Neuronal stem cell (in vitro differentiated cells): ENCODE measurements around the gene FAM180A.
A peak's percentile ranks its signal among the peaks of the same experiment; 100 is the strongest.

Experiments
- DNase-seq: peaks from one replicate; pipeline ENCODE4 v3.0.0-alpha.2; 2013; ENCODE audit warnings: low spot score
- H2AFZ ChIP-seq: one replicate; pipeline ENCODE4 v1.6.1; 2013; ENCODE audit warnings: mild to moderate bottlenecking, low read length, inconsistent platforms
- H2AK5ac ChIP-seq: 2 replicates; pipeline ENCODE4 v1.6.1; 2013; ENCODE audit warnings: low read depth, mild to moderate bottlenecking, inconsistent platforms, low read length, moderate library complexity, mixed read lengths
- H2BK120ac ChIP-seq: 2 replicates; pipeline ENCODE4 v1.6.1; 2013; ENCODE audit warnings: low read depth, mild to moderate bottlenecking, inconsistent platforms, low read length, moderate library complexity, mixed read lengths
- H2BK12ac ChIP-seq: one replicate; pipeline ENCODE4 v1.6.1; 2013; ENCODE audit warnings: low read length, inconsistent platforms
- H2BK15ac ChIP-seq: 2 replicates; pipeline ENCODE4 v1.6.1; 2013; ENCODE audit warnings: mild to moderate bottlenecking, low read length, inconsistent platforms, mixed read lengths
- H2BK5ac ChIP-seq: one replicate; pipeline ENCODE4 v1.6.1; 2013; ENCODE audit warnings: inconsistent platforms, mild to moderate bottlenecking, low read length, moderate library complexity
- H3K14ac ChIP-seq: one replicate; pipeline ENCODE4 v1.6.1; 2013; ENCODE audit warnings: low read length, inconsistent platforms
- H3K18ac ChIP-seq: 2 replicates; pipeline ENCODE4 v1.6.1; 2013; ENCODE audit warnings: low read length, inconsistent platforms
- H3K23ac ChIP-seq: 2 replicates; pipeline ENCODE4 v1.6.1; 2013; ENCODE audit warnings: low read depth, mild to moderate bottlenecking, mixed read lengths, low read length, inconsistent platforms; ENCODE audit not compliant: poor library complexity
- H3K27ac ChIP-seq: replicated peaks from 3 replicates; pipeline ENCODE4 v1.5.1; 2013; ENCODE audit warnings: low read length, inconsistent platforms
- H3K27me3 ChIP-seq, 3 experiments: 2 replicates each; pipeline ENCODE4 v1.6.1; 2013; ENCODE audit warnings: low read length in 3 of 3, mild to moderate bottlenecking in 2 of 3, inconsistent platforms in 1 of 3, low read depth in 1 of 3, mixed read lengths in 1 of 3, moderate library complexity in 1 of 3; ENCODE audit not compliant: control insufficient read depth in 3 of 3, insufficient read depth in 3 of 3
- H3K36me3 ChIP-seq, 2 donors: replicated peaks in 1 of 2; 2 replicates each; pipeline ENCODE4 v1.6.1; 2013; ENCODE audit warnings: low read length in 2 of 2; ENCODE audit not compliant: control insufficient read depth in 2 of 2, insufficient read depth in 2 of 2
- H3K4ac ChIP-seq: 2 replicates; pipeline ENCODE4 v1.6.1; 2013; ENCODE audit warnings: inconsistent platforms, mild to moderate bottlenecking, low read length, moderate library complexity
- H3K4me1 ChIP-seq, 2 donors: 1 replicate in 1 of 2; 2 replicates in 1 of 2; pipeline ENCODE4 v1.6.1; 2013; ENCODE audit warnings: low read length in 2 of 2, low read depth in 1 of 2; ENCODE audit not compliant: control insufficient read depth in 2 of 2, insufficient read depth in 1 of 2
- H3K4me2 ChIP-seq: one replicate; pipeline ENCODE4 v1.6.1; 2013; ENCODE audit warnings: mild to moderate bottlenecking, low read length, inconsistent platforms; ENCODE audit not compliant: insufficient read depth, poor library complexity, severe bottlenecking
- H3K4me3 ChIP-seq, 2 donors: 2 replicates each; pipeline ENCODE4 v1.5.1; 2013; ENCODE audit warnings: low read length in 2 of 2, mild to moderate bottlenecking in 2 of 2, inconsistent platforms in 1 of 2, moderate library complexity in 1 of 2
- H3K79me1 ChIP-seq: one replicate; pipeline ENCODE4 v1.6.1; 2013; ENCODE audit warnings: low read depth, mild to moderate bottlenecking, inconsistent platforms, low read length, moderate library complexity
- H3K9ac ChIP-seq: one replicate; pipeline ENCODE4 v1.6.1; 2013; ENCODE audit warnings: mild to moderate bottlenecking, low read depth, low read length, inconsistent platforms; ENCODE audit not compliant: poor library complexity
- H3K9me3 ChIP-seq, 2 donors: replicated peaks in 1 of 2; 2 replicates each; pipeline versions ENCODE3 to v1.6.1; 2013; ENCODE audit warnings: low read length in 2 of 2, mild to moderate bottlenecking in 2 of 2, inconsistent platforms in 1 of 2, low read depth in 1 of 2, mixed read lengths in 1 of 2, moderate library complexity in 1 of 2; ENCODE audit not compliant: control insufficient read depth in 2 of 2, insufficient read depth in 1 of 2
- H4K8ac ChIP-seq: one replicate; pipeline ENCODE4 v1.6.1; 2013; ENCODE audit warnings: low read depth, mild to moderate bottlenecking, inconsistent platforms, low read length, moderate library complexity
- H4K91ac ChIP-seq: one replicate; pipeline ENCODE4 v1.6.1; 2013; ENCODE audit warnings: low read length, low read depth, mild to moderate bottlenecking, inconsistent platforms; ENCODE audit not compliant: poor library complexity
- WGBS, 2 donors: extraction: QIAGEN DNeasy Blood & Tissue Kit; methylation state at CpG; one replicate each; pipeline ENCODE4 v1.1.7; 2013; ENCODE audit warnings: missing lambda C conversion rate in 2 of 2, mixed read lengths in 1 of 2; ENCODE audit not compliant: insufficient read length in 2 of 2, insufficient replicate concordance in 1 of 2; ENCODE audit errors: extremely low coverage in 2 of 2; 5-methylcytosine and 5-hydroxymethylcytosine counted together

The FAM180A gene

GRCh38 chr7:135792866-135793265 lies 44.3 kb upstream of the FAM180A start:
- Histone ChIP-seq H3K79me1 (no peaks in the 10 kb centered on the region), H3K23ac (no peak overlapping the region), H3K36me3 (no peaks in the 10 kb centered on the region), H2AK5ac (no peak overlapping the region), H2BK120ac (no peak overlapping the region), H3K9ac (no peak overlapping the region), H3K18ac (no peak overlapping the region), H3K27me3 (no peaks in the 10 kb centered on the region), H4K91ac (no peak overlapping the region), H3K4me3 (no peak overlapping the region), H2BK12ac (no peak overlapping the region), H4K8ac (no peak overlapping the region), H3K4me1 (no peaks in the 10 kb centered on the region), H2AFZ (no peak overlapping the region), H3K9me3 (peaks cover 0 to 2% of the 10 kb centered on the region in 2 donors), H2BK15ac (no peak overlapping the region), H3K4ac (no peak overlapping the region), H2BK5ac (no peak overlapping the region), H3K27ac (no peak overlapping the region), H3K4me2 (no peak overlapping the region), H3K14ac (no peak overlapping the region)
- DNase-seq = no peak
- WGBS, 2 donors = no CpG with 5 or more reads among the region's 9 CpGs

- Histone ChIP-seq H3K9me3 (peaks cover 0 to 2% of the 10 kb centered on the region in 2 donors), H3K4me2 (no peak overlapping the region), H4K91ac (no peak overlapping the region), H2BK120ac (no peak overlapping the region), H3K9ac (no peak overlapping the region), H3K4ac (no peak overlapping the region), H3K4me1 (no peaks in the 10 kb centered on the region), H3K36me3 (no peaks in the 10 kb centered on the region), H3K18ac (no peak overlapping the region), H2BK12ac (no peak overlapping the region), H3K23ac (no peak overlapping the region), H2AK5ac (no peak overlapping the region), H3K27ac (no peak overlapping the region), H3K14ac (no peak overlapping the region), H4K8ac (no peak overlapping the region), H3K79me1 (no peaks in the 10 kb centered on the region), H3K4me3 (no peak overlapping the region), H2BK15ac (no peak overlapping the region), H2BK5ac (no peak overlapping the region), H3K27me3 (no peaks in the 10 kb centered on the region), H2AFZ (no peak overlapping the region)
- no CpG with 5 or more reads among the region's 4 CpGs for WGBS, 2 donors
- DNase-seq = no peak
Measured at GRCh38 chr7:135792363-135792668, 43.7 kb upstream of the FAM180A start.

GRCh38 chr7:135791543-135792362 lies 43.1 kb upstream of the FAM180A start:
- no CpG with 5 or more reads among the region's 7 CpGs for WGBS, 2 donors
- Histone ChIP-seq H3K9ac (no peak overlapping the region), H3K27me3 (no peaks in the 10 kb centered on the region)

GRCh38 chr7:135790371-135790977 lies 41.9 kb upstream of the FAM180A start:
- no peak overlapping the region for H3K4ac ChIP-seq
- H4K91ac ChIP-seq = no peak overlapping the region
- H3K79me1 ChIP-seq = no peaks in the 10 kb centered on the region
- no peak overlapping the region for H3K4me3 ChIP-seq
- H2BK120ac ChIP-seq = no peak overlapping the region
- DNase-seq = no peak
- no CpG with 5 or more reads among the region's 11 CpGs for WGBS, 2 donors
- H3K36me3 ChIP-seq = no peaks in the 10 kb centered on the region
- no peak overlapping the region for H3K18ac ChIP-seq
- no peak overlapping the region for H4K8ac ChIP-seq
- H3K23ac ChIP-seq = no peak overlapping the region
- H3K4me2 ChIP-seq = no peak overlapping the region
- H2AK5ac ChIP-seq = no peak overlapping the region
- no peak overlapping the region for H2BK12ac ChIP-seq
- H3K4me1 ChIP-seq = no peaks in the 10 kb centered on the region
- no peak overlapping the region for H3K27ac ChIP-seq
- no peak overlapping the region for H2AFZ ChIP-seq
- H3K9me3 ChIP-seq = peaks cover 0 to 2% of the 10 kb centered on the region in 2 donors
- H3K14ac ChIP-seq = no peak overlapping the region
- no peak overlapping the region for H2BK15ac ChIP-seq
- H3K9ac ChIP-seq = no peak overlapping the region
- no peaks in the 10 kb centered on the region for H3K27me3 ChIP-seq
- H2BK5ac ChIP-seq = no peak overlapping the region

More at GRCh38 chr7:135791543-135792362, 43.1 kb upstream of the FAM180A start:
- Histone ChIP-seq H2AFZ (no peak overlapping the region), H3K36me3 (no peaks in the 10 kb centered on the region), H2BK15ac (no peak overlapping the region), H3K4ac (no peak overlapping the region), H3K4me2 (no peak overlapping the region), H3K9me3 (peaks cover 0 to 2% of the 10 kb centered on the region in 2 donors), H2AK5ac (no peak overlapping the region), H2BK5ac (no peak overlapping the region), H4K8ac (no peak overlapping the region), H3K4me3 (no peak overlapping the region), H4K91ac (no peak overlapping the region), H3K18ac (peak overlapping the region; percentile 55), H3K4me1 (no peaks in the 10 kb centered on the region), H2BK12ac (no peak overlapping the region), H3K23ac (no peak overlapping the region), H2BK120ac (no peak overlapping the region), H3K14ac (peak overlapping the region; percentile 39), H3K27ac (no peak overlapping the region), H3K79me1 (no peaks in the 10 kb centered on the region)
- DNase-seq = no peak
